HepG2 (cell line): ENCODE data around the gene STK40. TPM values are rescaled to one million over a fixed set of nuclear protein-coding genes. Genes with fewer than 3 reads are reported as not detected.
A peak's percentile ranks its signal among the peaks of the same experiment; 100 is the strongest.

Experiments used
- FIP1L1 ChIP-seq: fragments of 200-400 bp; formaldehyde crosslinking; IDR thresholded peaks from 2 replicates; pipeline ENCODE4 v1.6.1; 2018; ENCODE audit warnings: low read depth, mild to moderate bottlenecking, low read length, moderate library complexity, borderline replicate concordance; ENCODE audit not compliant: insufficient read depth
- FOXC1 ChIP-seq: sonication (generic); formaldehyde crosslinking; IDR thresholded peaks from 2 replicates; pipeline ENCODE4 v1.8.0; 2022; ENCODE audit warnings: mild to moderate bottlenecking, missing genetic modification reagents, borderline replicate concordance
- FOXK2 ChIP-seq: fragments of 450-650 bp; IDR thresholded peaks from 2 replicates; pipeline ENCODE4 v1.6.1; 2016
- GABPB1 ChIP-seq: IDR thresholded peaks from 2 replicates; pipeline ENCODE4 v1.6.1; 2016; ENCODE audit warnings: mild to moderate bottlenecking, missing genetic modification reagents, moderate library complexity, missing compliant biosample characterization
- ISL2 ChIP-seq: sonication (generic); formaldehyde crosslinking; IDR thresholded peaks from 2 replicates; pipeline ENCODE4 v1.5.0; 2020; ENCODE audit warnings: missing genetic modification reagents
- KLF13 ChIP-seq: sonication (generic); formaldehyde crosslinking; IDR thresholded peaks from 2 replicates; pipeline ENCODE4 v1.4.0; 2020; ENCODE audit warnings: mild to moderate bottlenecking, missing genetic modification reagents
- MAFF ChIP-seq: IDR thresholded peaks from 2 replicates; pipeline ENCODE4 v1.6.1; 2011; ENCODE audit warnings: low read depth, low read length, improper control_type of control experiment
- RXRB ChIP-seq: IDR thresholded peaks from 2 replicates; pipeline ENCODE4 v1.6.1; 2016; ENCODE audit warnings: borderline replicate concordance, missing genetic modification reagents, missing compliant biosample characterization
- TBL1XR1 ChIP-seq: fragments of 150-350 bp; IDR thresholded peaks from 2 replicates; pipeline ENCODE4 v1.6.1; 2014; ENCODE audit warnings: borderline replicate concordance, low read length; ENCODE audit not compliant: partially characterized antibody
- ZEB1 ChIP-seq: IDR thresholded peaks from 2 replicates; pipeline ENCODE4 v1.6.1; 2012; ENCODE audit warnings: mild to moderate bottlenecking, low read depth, inconsistent platforms; ENCODE audit not compliant: insufficient replicate concordance
- ZNF180 ChIP-seq: sonication (generic); formaldehyde crosslinking; IDR thresholded peaks from 2 replicates; pipeline ENCODE4 v1.4.0; 2020; ENCODE audit warnings: low read depth, missing genetic modification reagents, borderline replicate concordance
- polyA plus RNA-seq, 8 experiments: library from polyadenylated mRNA; depleted of rRNA in 3 of 8; stranded (reverse) in 7 of 8; unstranded in 1 of 8; fragments of >200 nt; fragmentation: Illumina TruSeq in 4 of 8; extraction: Trizol in 4 of 8; gene quantifications; 2 replicates each; pipeline versions ENCODE4 v1.2.1 to v1.2.3, GENCODE V29; 2011 to 2016; ENCODE audit warnings: low read depth in 4 of 8, missing spikeins in 1 of 8, mixed read lengths in 1 of 8; ENCODE audit not compliant: insufficient read depth in 1 of 8
- total RNA-seq, 5 experiments: library from RNA; depleted of rRNA; stranded (reverse); fragments of >200 nt; fragmentation: Illumina TruSeq; extraction: Trizol; gene quantifications; 2 replicates each; pipeline ENCODE4 v1.2.3, GENCODE V29; 2016; ENCODE audit warnings: low read depth in 1 of 5
- TF ChIP-seq, protein P1 (sequence below): sonication (generic); formaldehyde crosslinking; IDR thresholded peaks from 2 replicates; pipeline ENCODE4 v1.9.0; 2022; ENCODE audit warnings: low read depth, missing genetic modification reagents
- TF ChIP-seq, protein P2 (sequence below): sonication (generic); formaldehyde crosslinking; IDR thresholded peaks from 2 replicates; pipeline ENCODE4 v1.8.1; 2023; ENCODE audit warnings: mild to moderate bottlenecking, missing genetic modification reagents
- TF ChIP-seq, protein P3 (sequence below): sonication (generic); formaldehyde crosslinking; IDR thresholded peaks from 2 replicates; pipeline ENCODE4 v1.5.1; 2020; ENCODE audit warnings: mild to moderate bottlenecking, missing genetic modification reagents, moderate library complexity
- TF ChIP-seq, protein P4 (sequence below): sonication (generic); formaldehyde crosslinking; IDR thresholded peaks from 2 replicates; pipeline ENCODE4 v1.4.0; 2020; ENCODE audit warnings: missing genetic modification reagents
- TF ChIP-seq, protein P5 (sequence below): sonication (generic); formaldehyde crosslinking; IDR thresholded peaks from 2 replicates; pipeline ENCODE4 v1.4.0; 2020; ENCODE audit warnings: missing genetic modification reagents

Gene STK40
- total and polyA plus RNA-seq, 2 of the 13 experiments (the other 11 are each of a cell fraction or from before 2014, with no cell fraction given): 33.8 to 35.1 TPM

DNA sequence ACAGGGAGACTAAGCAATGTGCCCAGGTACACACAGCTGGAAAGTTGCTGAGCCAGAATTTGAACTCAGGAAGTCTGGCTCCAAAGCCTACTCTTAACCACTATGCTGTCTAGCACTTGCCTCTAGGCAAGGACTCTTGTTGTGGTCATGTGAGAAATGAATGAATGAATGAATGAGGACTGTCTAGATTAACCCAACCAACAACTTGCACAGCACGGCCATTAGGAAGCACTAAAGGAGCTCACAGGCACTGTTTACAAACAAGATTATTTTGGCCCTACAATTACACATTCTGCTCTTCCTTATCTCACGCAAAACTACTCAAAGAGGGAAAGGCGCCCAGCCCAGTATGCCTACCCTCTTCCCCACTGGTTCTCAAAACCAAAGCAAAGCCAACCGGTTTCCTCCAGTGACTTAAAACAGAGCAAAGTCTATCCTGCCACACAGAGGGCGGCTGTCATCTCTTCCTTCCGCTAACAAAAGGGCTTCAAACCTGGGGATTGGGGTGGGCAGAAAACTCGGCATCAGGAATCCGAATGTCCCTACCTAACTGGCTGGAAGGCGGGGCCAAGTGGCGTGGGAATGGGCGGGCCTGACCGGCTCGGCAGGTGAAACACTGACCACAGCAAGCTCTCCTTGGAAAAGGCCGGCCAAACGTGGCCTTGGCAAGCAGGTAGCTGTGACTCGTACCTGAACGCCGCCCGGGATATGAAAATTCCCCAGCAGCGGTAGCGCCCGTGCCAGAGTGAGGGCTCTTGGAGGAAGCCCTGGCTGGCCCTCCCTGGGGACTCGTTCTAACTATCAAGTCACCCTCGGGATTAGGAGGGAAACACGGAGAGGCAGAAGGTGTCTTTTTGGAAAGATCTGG, 948 bp downstream of the STK40 start (continued):
- TF ChIP-seq, protein P1, sequence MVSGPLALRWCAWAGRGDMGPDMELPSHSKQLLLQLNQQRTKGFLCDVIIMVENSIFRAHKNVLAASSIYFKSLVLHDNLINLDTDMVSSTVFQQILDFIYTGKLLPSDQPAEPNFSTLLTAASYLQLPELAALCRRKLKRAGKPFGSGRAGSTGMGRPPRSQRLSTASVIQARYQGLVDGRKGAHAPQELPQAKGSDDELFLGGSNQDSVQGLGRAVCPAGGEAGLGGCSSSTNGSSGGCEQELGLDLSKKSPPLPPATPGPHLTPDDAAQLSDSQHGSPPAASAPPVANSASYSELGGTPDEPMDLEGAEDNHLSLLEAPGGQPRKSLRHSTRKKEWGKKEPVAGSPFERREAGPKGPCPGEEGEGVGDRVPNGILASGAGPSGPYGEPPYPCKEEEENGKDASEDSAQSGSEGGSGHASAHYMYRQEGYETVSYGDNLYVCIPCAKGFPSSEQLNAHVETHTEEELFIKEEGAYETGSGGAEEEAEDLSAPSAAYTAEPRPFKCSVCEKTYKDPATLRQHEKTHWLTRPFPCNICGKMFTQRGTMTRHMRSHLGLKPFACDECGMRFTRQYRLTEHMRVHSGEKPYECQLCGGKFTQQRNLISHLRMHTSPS: no peak
- TF ChIP-seq ZNF180 (no peak), RXRB (peak; percentile 55; the same call in 1 of the 2 replicates), KLF13 (CRISPR knock-in tag) (no peak), FIP1L1 (no peak), TBL1XR1 (peak; percentile 29), ISL2 (CRISPR knock-in tag) (peak; percentile 38; the same call in 1 of the 2 replicates), FOXK2 (no peak), MAFF (no peak), FOXC1 (CRISPR knock-in tag) (peak; percentile 70), GABPB1 (peak; percentile 52; the same call in 1 of the 2 replicates), ZEB1 (peak; percentile 88)
- TF ChIP-seq, protein P2, sequence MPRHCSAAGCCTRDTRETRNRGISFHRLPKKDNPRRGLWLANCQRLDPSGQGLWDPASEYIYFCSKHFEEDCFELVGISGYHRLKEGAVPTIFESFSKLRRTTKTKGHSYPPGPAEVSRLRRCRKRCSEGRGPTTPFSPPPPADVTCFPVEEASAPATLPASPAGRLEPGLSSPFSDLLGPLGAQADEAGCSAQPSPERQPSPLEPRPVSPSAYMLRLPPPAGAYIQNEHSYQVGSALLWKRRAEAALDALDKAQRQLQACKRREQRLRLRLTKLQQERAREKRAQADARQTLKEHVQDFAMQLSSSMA (CRISPR knock-in tag): peak; percentile 89
- TF ChIP-seq, protein P3, sequence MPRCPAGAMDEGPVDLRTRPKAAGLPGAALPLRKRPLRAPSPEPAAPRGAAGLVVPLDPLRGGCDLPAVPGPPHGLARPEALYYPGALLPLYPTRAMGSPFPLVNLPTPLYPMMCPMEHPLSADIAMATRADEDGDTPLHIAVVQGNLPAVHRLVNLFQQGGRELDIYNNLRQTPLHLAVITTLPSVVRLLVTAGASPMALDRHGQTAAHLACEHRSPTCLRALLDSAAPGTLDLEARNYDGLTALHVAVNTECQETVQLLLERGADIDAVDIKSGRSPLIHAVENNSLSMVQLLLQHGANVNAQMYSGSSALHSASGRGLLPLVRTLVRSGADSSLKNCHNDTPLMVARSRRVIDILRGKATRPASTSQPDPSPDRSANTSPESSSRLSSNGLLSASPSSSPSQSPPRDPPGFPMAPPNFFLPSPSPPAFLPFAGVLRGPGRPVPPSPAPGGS: 0 out of 2 replicates have a peak, but pooled peaks have one; percentile 39
- TF ChIP-seq, protein P4, sequence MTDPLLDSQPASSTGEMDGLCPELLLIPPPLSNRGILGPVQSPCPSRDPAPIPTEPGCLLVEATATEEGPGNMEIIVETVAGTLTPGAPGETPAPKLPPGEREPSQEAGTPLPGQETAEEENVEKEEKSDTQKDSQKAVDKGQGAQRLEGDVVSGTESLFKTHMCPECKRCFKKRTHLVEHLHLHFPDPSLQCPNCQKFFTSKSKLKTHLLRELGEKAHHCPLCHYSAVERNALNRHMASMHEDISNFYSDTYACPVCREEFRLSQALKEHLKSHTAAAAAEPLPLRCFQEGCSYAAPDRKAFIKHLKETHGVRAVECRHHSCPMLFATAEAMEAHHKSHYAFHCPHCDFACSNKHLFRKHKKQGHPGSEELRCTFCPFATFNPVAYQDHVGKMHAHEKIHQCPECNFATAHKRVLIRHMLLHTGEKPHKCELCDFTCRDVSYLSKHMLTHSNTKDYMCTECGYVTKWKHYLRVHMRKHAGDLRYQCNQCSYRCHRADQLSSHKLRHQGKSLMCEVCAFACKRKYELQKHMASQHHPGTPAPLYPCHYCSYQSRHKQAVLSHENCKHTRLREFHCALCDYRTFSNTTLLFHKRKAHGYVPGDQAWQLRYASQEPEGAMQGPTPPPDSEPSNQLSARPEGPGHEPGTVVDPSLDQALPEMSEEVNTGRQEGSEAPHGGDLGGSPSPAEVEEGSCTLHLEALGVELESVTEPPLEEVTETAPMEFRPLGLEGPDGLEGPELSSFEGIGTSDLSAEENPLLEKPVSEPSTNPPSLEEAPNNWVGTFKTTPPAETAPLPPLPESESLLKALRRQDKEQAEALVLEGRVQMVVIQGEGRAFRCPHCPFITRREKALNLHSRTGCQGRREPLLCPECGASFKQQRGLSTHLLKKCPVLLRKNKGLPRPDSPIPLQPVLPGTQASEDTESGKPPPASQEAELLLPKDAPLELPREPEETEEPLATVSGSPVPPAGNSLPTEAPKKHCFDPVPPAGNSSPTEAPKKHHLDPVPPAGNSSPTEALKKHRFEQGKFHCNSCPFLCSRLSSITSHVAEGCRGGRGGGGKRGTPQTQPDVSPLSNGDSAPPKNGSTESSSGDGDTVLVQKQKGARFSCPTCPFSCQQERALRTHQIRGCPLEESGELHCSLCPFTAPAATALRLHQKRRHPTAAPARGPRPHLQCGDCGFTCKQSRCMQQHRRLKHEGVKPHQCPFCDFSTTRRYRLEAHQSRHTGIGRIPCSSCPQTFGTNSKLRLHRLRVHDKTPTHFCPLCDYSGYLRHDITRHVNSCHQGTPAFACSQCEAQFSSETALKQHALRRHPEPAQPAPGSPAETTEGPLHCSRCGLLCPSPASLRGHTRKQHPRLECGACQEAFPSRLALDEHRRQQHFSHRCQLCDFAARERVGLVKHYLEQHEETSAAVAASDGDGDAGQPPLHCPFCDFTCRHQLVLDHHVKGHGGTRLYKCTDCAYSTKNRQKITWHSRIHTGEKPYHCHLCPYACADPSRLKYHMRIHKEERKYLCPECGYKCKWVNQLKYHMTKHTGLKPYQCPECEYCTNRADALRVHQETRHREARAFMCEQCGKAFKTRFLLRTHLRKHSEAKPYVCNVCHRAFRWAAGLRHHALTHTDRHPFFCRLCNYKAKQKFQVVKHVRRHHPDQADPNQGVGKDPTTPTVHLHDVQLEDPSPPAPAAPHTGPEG: no peak
- TF ChIP-seq, protein P5, sequence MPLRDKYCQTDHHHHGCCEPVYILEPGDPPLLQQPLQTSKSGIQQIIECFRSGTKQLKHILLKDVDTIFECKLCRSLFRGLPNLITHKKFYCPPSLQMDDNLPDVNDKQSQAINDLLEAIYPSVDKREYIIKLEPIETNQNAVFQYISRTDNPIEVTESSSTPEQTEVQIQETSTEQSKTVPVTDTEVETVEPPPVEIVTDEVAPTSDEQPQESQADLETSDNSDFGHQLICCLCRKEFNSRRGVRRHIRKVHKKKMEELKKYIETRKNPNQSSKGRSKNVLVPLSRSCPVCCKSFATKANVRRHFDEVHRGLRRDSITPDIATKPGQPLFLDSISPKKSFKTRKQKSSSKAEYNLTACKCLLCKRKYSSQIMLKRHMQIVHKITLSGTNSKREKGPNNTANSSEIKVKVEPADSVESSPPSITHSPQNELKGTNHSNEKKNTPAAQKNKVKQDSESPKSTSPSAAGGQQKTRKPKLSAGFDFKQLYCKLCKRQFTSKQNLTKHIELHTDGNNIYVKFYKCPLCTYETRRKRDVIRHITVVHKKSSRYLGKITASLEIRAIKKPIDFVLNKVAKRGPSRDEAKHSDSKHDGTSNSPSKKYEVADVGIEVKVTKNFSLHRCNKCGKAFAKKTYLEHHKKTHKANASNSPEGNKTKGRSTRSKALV (CRISPR knock-in tag): 0 out of 2 replicates have a peak, but pooled peaks have one; percentile 15
